CMK (cell line): ENCODE data around the gene ZNF280D.
"Not testable (repeated sequence)": the region's sequence is repeated elsewhere in the genome, so short reads cannot be mapped to it uniquely, and the experiment has no call there.

Experiments used
- DNase-seq: peaks from one replicate; pipeline ENCODE4 v3.0.0-alpha.2; 2010; ENCODE audit warnings: low read depth

The ZNF280D gene, protein sequence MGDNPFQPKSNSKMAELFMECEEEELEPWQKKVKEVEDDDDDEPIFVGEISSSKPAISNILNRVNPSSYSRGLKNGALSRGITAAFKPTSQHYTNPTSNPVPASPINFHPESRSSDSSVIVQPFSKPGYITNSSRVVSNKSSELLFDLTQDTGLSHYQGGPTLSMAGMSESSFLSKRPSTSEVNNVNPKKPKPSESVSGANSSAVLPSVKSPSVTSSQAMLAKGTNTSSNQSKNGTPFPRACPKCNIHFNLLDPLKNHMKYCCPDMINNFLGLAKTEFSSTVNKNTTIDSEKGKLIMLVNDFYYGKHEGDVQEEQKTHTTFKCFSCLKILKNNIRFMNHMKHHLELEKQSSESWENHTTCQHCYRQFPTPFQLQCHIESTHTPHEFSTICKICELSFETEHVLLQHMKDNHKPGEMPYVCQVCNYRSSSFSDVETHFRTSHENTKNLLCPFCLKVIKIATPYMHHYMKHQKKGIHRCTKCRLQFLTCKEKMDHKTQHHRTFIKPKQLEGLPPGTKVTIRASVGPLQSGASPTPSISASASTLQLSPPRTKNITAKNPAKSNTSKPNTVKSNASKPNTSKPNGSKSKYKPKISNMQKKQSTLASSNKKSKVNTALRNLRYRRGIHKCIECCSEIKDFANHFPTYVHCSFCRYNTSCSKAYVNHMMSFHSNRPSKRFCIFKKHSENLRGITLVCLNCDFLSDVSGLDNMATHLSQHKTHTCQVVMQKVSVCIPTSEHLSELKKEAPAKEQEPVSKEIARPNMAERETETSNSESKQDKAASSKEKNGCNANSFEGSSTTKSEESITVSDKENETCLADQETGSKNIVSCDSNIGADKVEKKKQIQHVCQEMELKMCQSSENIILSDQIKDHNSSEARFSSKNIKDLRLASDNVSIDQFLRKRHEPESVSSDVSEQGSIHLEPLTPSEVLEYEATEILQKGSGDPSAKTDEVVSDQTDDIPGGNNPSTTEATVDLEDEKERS

DNA sequence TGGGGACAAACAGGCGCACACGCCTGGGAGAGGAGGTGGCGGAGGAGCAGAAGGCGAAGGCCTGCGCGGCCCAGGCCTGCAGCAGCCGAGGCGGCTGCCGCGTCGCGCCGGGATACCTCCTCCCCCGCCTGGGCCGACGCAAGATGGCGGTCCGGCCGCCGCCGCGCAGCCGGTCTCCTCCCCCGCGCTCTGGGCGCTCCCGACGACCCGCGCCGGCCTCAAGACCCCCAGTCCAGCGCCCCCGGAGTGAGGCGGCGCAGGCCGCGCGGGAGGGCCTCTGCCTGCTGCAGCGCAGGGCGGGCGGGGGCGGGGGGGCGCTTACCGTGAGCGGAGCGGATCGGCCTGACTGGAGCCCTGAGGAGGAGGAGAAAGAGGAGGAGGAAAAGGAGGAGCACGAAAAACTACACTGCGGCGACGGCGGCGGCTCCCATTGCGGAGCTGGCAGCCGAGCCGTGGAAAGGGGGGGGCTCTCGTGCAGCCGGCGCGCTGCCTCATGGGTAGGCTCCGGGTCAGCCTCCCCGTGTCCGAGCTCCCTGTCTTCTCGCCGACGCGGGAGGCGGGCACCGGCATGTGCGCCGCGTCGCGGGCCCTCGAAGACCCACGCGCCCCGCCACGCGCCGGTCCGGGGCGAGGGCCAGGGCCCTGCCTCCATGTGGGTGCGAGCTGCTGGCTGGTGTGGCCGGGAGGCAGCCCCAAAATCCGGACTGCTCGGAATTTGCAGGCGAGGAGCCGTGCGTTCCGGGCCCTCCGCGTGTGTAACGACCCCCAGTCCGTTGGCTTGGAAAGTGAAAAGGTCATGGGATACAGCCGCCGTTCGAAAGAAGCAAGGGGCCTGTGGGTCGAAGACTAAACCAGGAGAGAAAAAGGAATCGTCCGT, at the start of gene ZNF280D:
ZNF280D (minus strand) TSS at position 374 of the 877 bp plus-strand sequence. CDS start 26,400 bp downstream, outside the sequence.
- DNase-seq: peak; percentile 62

DNA sequence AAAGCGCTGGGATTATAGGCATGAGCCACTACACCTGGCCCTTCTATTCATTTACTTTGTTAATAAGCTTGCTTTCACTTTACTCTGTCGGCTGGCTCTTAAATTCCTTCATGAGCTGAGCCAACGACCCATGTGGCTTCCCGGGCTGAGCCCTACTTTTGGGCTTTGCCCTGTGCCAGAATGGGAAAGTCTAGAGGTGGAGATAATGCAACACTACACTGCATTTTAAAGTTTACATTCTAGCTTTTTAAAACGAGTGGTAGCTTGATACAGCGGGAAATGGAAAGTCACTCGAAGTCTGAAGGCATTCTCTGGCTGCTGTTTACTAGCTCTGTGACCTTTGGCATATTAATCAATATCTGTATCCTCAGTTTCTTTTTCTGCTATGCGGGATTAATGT, 49.0 kb upstream of the ZNF280D start:
- DNase-seq: no peak

DNA sequence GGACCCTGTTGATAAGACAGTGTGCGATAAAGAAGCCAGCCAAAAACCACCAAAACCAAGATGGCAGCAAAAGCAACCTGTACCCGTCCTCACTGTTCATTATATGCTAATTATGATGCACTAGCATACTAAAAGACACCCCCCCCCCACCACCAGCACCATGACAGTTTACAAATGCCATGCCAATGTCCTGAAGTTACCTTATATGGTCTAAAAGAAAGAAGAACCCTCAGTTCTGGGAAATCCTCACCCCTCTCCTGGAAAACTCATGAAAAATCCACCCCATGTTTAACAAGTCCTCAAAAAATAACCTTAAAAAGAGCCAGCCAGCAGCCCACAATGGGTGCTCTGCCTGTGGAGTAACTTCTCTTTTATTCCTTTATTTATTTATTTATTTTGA, 48.4 kb upstream of the ZNF280D start:
- DNase-seq: no peak

DNA sequence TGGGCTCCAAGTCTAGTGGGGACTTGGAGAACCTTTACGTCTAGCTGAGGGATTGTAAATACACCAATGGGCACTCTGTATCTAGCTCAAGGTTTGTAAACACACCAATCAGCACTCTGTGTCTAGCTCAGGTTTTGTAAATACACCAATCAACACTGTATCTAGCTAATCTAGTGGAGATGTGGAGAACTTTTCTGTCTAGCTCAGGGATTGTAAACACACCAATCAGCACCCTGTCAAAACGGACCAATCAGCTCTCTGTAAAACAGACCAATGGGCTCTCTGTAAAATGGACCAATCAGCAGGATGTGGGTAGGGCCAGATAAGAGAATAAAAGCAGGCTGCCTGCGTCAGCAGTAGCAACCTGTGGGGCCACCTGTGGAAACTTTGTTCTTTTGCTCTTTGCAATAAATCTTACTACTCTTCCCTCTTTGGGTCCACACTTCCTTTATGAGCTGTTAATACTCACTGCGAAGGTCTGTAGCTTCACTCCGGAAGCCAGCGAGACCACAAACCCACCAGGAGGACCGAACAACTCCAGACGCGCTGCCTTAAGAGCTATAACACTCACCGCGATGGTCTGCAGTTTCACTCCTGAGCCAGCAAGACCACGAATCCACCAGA, 46.9 kb upstream of the ZNF280D start:
- DNase-seq: not testable (repeated sequence)

DNA sequence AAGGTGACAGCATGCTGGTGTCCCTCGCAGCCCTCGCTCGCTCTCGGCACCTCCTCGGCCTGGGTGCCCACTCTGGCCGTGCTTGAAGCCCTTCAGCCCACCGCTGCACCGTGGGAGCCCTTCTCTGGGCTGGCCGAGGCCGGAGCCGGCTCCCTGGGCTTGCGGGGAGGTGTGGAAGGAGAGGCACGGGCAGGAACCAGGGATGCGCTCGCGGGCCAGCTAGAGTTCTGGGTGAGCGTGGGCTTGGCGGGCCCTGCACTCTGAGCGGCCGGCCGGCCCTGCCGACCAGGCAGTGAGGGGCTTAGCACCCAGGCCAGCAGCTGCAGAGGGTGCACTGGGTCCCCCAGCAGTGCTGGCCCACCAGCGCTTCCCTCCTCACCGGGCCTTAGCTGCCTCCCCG, 46.1 kb upstream of the ZNF280D start:
- DNase-seq: not testable (repeated sequence)

DNA sequence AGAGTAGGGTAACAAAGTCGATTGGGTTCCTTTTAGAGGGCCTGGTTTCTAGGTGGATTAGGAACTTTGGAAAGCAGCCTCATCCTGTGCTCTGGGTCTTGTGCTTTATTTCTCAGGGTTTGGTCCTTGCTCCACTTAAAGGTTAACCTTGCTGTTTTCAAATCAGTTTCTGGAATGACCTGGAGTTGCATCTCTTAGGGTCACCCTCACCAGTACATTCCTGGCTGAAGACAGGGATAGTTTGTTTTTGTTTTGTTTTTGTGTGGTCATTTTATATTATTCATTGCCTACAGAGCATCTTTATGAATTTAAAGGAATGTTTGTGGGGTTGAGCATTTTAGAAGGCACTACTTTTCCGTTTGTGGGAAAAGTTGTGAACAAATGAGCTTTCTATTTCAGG, 45.5 kb upstream of the ZNF280D start:
- DNase-seq: no peak

DNA sequence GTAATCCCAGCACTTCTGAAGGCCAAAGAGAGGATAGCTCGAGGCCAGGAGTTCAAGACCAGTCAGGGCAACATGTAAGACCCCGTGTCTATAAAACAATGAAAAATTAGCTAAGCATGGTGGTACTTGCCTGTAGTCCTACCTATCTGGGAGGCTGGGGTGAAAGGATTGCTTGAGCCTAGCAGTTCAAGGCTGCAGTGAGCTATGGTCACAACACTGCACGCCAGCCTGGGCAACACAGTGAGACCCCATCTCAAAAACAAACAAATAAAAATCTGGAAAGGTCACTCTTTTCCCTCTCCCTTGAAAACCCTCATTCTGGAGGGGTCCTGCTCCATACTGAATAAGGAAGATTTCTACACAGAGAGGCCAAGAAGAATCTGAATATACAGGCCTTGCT, 43.5 kb upstream of the ZNF280D start:
- no peak for DNase-seq

DNA sequence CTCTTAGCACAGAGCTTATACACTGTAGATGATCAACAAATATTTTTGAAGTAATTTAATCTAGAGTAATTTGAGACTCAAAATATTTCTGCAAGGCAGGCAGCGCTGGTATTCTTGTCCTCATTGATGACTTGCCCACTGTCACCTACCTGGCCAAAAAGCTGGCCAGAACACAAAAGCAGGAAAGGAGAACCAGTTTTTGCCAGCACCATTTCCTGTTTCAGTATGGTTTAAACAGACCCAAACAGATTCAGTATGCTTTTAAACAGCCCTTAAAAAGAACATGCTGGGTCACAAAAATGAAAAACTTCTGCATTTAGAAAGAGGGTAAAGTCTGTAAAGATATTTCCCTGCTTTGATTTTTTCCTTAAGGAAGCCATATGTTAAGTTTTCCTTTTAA, 42.3 kb upstream of the ZNF280D start:
- DNase-seq: no peak

DNA sequence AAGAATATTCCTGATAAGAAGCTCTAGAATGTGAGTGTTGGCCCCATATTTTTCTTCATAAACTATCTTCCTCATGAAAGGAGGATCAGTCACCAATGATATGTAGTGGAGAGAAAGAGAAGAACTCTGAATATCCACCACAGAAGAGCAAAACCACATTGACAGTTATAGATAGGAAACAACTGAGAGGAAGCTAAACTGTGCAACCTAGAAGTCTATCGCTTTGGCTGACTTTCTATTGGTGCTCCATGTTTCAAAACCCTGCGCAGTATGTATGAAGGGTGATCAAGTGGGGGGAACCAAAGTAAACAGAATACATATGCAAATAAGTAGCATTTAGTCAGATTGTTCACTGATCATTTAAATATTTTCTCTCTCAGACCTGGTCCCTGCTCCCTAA, 41.0 kb upstream of the ZNF280D start:
- DNase-seq: peak; percentile 3

DNA sequence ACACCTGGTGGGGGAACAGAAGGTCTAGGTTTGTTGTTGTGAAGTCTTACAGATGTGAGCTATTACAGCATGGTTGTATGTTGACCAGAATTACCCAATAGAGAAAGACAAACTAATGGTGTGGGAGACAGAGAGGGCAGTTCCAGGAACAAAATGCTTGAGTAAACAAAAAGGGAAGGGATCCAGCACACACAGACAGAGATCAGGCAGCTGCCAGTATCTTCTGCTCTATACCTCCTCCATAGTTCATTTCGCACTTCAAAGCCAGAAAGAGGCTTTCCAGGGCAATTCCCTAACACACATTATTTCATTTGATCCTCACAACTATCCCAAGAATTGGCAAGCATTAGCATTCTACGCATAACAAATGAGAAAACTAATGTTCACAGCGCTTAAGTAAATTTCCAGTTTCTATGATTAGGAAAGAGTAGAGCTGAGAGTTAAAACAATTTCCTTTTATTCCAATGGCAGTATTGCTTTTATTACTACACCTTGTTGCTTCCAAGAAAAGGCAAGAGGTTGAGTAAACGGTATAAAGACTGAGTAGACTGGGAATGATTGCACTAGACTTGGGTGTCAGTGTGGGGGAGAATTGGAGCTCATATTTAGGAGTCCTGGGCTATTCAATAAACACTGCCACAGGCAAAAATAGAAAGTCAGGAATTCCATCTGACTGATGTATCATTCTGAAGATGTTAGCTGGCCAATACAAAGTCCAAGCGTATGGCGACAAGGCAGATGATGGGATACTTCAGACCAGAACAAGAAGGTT, 39.7 kb upstream of the ZNF280D start:
- DNase-seq: no peak

DNA sequence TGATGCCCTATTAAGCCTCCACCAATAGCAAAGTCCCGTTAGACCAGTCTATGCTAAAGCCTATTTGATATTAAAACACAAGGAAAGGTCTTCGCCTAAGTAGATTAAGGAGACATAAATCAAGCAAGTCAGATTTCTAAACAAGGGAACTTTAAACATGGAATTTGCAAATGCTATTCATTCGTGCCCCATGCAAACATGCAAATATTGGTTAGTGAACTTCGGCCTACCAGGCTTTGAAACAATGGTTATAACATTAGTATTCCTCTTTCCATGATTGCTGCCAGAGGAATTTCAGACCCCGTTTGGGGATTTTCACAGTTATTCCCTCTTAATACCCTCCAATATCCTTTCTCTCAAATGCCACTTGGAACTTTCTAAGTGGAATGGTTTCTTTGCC, 36.9 kb upstream of the ZNF280D start:
- DNase-seq: no peak

DNA sequence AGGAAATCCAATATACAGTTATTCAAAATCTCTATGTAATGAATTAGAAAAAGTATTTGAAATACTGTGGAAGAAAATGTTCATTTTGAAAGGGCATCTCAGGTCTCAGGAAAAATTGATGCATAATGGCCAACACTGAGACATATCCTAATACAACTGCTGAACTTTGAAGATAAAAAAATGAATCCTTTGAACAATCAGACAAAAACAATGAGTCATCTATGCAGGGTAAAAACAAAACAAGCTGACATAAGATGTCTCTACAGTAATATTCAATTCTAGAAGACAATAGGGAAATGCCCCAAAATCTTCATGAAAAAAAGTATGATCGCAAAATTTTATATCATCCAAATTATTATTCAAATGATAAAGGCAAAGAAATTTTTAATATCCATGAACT, 34.0 kb upstream of the ZNF280D start:
- DNase-seq: no peak

DNA sequence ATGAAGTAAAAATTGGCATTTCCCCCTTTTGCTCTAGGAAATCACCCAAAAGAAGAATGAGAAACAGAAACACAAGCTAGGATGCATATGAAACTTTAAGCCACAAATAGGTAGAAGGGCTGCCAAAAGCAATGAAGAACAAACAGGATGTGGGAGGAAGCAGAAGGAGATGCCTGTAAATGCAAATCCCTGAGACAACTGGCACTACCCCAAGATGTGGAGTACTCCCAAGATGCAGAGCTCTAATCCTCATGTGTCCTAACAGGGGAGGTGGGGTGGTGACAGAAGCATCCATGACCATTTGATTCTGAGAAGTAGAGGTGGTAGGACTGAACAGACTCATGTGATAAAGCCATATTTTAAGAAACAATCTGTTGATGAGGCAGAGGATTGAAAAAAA, 31.9 kb upstream of the ZNF280D start:
- no peak for DNase-seq

DNA sequence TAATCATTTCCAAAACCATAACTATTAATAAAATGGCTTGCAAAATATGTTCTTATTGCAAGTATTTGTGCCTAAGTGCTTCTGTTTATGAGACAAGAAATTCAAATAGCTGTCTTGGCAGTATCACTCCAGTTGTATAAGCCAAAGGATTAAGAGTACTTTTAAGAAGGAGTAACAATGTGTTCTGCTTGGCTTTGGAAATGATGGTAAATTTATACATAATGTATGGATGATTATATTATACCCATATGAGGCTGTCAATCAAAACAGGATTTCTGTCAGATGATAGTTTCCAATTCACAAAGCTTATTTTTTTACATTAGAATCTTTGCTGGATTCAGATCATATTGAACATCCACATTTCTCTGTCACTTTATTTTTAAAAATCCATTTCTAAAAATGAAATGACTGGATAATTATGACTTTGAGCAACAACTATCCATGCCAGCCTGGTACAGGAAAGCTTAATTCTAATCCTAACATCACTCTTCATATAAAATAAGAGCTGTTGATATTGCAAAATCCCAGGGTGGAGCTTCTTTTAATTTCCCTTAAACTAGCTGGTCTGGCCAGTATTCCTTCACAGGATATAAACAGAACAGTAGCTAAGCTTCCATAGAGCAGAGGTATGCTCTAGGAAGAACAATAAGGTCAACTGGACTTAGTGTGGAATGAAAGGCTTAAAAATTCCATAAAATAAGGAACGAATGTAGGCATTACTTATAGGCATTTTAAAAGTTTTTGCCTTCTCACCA, 30.0 kb upstream of the ZNF280D start:
- no peak for DNase-seq

DNA sequence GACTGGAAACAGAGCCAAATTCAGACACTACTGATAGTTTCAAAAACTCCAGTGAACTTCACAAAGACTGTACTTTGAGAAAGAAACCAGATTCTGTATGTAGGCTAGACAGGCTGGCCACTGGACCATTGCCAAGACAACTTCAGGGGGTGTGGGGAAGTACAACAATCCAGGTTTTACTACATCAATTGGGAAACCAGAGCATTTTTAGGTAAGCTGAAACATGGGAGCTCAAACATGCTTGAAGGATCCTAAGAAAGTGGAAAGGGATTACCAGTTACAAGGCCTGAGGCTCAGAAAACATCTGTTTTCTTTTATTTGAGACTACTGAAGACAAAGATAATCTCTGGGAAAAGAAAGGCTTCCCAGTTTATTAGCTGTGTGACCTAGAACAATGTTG, 26.9 kb upstream of the ZNF280D start:
- no peak for DNase-seq

DNA sequence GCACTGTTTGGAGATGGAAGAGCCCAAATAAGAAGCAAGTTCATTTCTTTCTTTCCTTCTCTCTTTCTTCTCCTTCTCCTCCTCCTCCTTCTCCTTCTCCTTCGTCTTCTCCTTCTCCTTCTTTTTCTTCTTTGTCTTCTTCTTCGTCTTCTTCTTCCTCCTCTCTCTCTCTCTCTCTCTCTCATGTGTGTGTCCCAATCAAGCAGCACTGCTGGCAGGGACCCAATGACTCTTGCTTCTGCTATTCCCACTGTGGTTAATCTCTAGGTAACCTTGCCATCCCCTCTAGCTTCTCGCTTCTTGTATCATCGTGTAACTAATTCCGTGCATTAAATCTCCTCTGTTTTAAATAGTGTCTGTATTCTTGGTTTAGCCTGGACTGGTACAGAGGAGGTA, 26.1 kb upstream of the ZNF280D start:
- no peak for DNase-seq

DNA sequence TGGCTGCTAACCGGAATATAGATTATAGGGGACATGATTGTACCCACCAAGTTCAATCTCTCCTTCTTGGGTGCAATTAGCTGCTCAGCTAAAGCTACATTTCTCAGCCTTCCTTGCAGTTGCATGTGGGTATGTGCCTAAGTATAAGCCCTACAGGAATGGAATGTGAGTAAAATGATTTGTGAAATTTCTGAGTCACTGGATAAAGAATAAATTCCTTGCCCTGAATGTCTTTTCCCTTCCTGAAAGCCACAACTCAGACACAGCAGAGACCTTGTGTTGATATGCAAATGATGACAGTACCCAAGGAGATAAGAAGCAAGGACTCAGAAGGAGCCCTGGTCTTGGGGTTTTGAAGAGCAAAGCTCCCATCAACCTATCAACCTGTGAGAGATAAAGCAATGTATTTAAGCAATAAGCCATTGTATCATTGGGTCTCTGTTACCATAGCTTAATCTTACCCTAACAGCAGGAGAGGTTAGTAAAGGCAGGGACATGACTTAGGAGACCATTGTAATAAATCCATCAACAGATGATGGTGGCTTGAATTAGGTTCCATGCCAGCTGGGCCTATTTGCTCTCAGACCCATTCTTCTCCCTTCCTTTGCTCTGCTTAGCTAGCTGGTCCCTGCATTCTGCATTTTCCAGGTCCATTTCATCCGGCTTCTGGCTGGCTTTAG, 25.6 kb upstream of the ZNF280D start:
- DNase-seq: no peak

DNA sequence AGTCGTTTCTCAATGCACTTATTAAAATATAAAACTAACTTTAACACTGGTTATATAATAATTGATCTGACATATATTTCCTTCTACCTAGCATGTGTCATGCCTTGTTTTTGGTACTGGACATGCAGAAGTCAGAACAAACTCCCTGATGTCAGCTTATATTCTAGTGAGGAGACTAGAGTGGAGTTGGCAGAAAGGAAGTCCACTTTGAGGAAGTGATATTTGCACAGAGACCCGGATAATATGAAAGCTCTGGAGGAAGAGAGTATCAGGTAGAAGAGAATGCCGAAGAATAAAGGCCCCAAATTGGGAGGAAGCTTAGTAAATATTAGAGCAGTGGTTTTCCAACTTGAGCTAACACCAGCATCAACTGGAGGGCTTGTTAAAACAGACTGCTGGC, 24.6 kb upstream of the ZNF280D start:
- no peak for DNase-seq

DNA sequence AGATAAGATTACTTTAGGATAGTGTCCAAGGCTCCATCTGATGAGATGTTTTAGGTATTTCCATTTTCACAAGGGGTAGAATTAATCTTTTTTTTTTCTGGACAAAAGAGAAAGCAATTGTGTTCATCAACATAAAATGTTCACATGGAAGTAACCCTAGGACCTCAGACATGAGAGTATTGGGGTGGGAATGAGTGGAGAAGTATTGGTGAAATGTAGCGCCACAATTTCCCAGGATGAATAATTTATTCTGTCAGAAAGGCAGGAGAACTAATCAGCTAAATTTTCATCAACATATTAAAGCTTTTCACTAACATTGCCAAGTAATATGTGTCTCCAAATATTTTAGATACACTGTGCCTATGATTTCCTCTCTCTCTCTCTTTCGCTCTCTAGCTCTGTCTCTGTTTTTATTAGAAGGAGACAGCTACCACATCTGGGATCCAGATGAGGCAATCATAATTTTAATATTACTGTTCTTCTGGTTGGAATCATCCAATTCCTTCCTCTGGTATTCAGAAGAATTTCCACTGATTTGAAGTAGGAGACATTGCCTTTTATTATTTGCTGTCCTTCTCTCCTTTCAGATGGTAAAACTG, 21.6 kb upstream of the ZNF280D start:
- DNase-seq: no peak
